GM10847 (cell line): Measurements from ENCODE around the gene SUSD6.

ENCODE experiments used
- POLR2A ChIP-seq: IDR thresholded peaks from 2 replicates; pipeline ENCODE4 v1.6.1; 2011; ENCODE audit not compliant: insufficient read length; ENCODE audit errors: extremely low read depth

Gene SUSD6

GRCh38 chr14:69629225-69630127 lies 18.1 kb downstream of the SUSD6 start:
- TF ChIP-seq POLR2A: no peak

GRCh38 chr14:69630360-69630759 lies 19.0 kb downstream of the SUSD6 start:
- no peak for TF ChIP-seq POLR2A

- TF ChIP-seq POLR2A: no peak
These were observed 20.1 kb downstream of the SUSD6 start for GRCh38 chr14:69631509-69631908.

- no peak for TF ChIP-seq POLR2A
These were observed 20.8 kb downstream of the SUSD6 start for GRCh38 chr14:69632164-69632563.

GRCh38 chr14:69632593-69633151 lies 21.3 kb downstream of the SUSD6 start:
- no peak for TF ChIP-seq POLR2A

GRCh38 chr14:69633238-69633637 lies 21.8 kb downstream of the SUSD6 start:
- no peak for TF ChIP-seq POLR2A

GRCh38 chr14:69635981-69636639 lies 24.7 kb downstream of the SUSD6 start:
- TF ChIP-seq POLR2A: no peak

GRCh38 chr14:69636718-69637480 lies 25.5 kb downstream of the SUSD6 start:
- TF ChIP-seq POLR2A: no peak

- TF ChIP-seq POLR2A: no peak
These were observed 26.2 kb downstream of the SUSD6 start for GRCh38 chr14:69637503-69638031.

- no peak for TF ChIP-seq POLR2A
These were observed 29.5 kb downstream of the SUSD6 start for GRCh38 chr14:69640931-69641330.

- no peak for TF ChIP-seq POLR2A
These were observed 32.2 kb downstream of the SUSD6 start for GRCh38 chr14:69643430-69644200.

GRCh38 chr14:69644814-69645213 lies 33.4 kb downstream of the SUSD6 start:
- no peak for TF ChIP-seq POLR2A

GRCh38 chr14:69647213-69647612 lies 35.8 kb downstream of the SUSD6 start:
- TF ChIP-seq POLR2A: no peak

GRCh38 chr14:69648480-69649451 lies 37.4 kb downstream of the SUSD6 start:
- TF ChIP-seq POLR2A: no peak

GRCh38 chr14:69650948-69651369 lies 39.6 kb downstream of the SUSD6 start:
- no peak for TF ChIP-seq POLR2A
